HG03432 (cell line): ENCODE measurements around the gene RAP1A.
"Not testable (repeated sequence)": the region's sequence is repeated elsewhere in the genome, so short reads cannot be mapped to it uniquely, and the experiment has no call there.

Source experiments
- ATAC-seq: cut with Tn5 transposase; IDR thresholded peaks from one replicate; pipeline ENCODE4 v1.9.1; 2021; ENCODE audit warnings: mild to moderate bottlenecking, moderate library complexity; ENCODE audit not compliant: unreplicated experiment

Gene RAP1A

GRCh38 chr1:111660204-111661150, 40.9 kb downstream of the RAP1A start:
- no peak for ATAC-seq

- ATAC-seq, result no peak
Observed at GRCh38 chr1:111664652-111665051, 45.1 kb downstream of the RAP1A start.

- no peak for ATAC-seq
Observed at GRCh38 chr1:111665497-111665896, 45.9 kb downstream of the RAP1A start.

DNA sequence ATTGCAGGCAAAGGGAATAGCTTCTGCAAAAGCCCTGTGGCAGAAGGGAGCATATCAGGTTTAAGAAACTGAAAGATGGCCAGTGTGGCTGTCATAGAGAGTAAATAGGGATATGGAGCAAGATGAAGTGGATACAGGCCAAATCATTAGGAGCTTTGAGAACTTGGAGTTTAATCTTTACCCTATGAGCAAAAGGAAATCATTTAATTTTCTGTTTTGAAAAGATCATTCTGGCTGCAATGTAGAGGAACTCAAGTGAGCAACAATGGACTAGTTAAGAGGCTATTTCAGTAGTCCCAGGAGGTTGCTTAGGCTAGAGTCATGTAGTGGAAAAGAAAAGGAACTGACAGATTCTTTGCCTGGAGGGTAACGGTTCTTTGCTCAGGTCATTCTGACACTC, 47.2 kb downstream of the RAP1A start:
- no peak for ATAC-seq

DNA sequence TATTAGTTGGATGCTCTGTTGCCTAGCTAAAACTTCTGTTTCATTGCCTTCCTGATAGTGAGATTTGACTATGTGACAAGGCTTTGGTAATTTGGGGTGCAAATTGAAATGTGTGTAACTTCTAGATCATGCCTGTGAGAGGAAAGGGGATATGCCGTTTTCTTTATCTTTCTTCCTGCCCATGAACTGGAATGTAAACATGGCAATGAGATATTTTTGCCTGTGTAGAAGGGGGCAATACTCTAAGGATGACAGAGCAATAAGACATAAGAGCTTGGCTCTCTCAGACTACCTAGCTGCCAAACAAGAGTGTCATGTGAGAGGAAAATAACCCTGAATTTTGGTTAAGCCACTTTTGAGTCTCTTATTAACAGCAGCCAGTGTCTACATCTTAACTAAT, 49.7 kb downstream of the RAP1A start:
- ATAC-seq, result no peak

DNA sequence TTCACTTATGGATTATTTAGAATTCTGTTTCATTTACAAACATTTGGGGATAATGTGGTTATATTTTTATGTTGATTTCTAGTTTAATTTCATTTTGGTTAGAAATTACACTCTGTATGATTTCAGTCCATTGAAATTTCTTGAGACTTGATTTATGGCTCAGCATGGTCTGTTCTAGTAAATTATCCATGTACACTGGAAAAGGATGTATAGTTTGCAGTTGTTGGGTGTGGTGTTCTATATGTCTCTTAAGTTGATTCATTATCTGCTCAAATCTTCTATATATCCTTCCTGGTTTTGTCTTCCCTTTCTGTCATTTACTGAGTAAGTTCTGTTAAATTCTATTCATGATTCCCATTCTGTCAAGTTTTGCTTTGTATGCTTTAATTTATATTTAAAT, 52.3 kb downstream of the RAP1A start:
- ATAC-seq, result no peak

DNA sequence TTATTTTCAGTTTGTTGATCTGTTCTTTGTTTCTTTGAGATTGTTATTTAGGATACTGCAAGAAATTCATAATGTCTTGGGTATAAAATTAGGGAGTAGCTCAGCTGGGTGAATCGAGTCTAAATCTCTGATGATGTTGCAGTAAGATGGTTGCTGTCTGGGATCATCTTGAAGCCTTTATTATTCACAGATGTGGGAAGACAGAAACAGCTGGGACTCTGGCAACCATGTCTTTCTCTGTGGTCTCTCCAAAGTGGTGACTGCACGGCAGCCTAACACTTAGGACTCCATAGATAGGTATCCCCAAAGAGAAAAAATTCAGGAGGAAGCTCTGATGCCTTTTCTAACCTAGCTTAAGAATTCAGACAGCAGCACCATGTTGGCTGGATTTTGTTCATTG, 52.7 kb downstream of the RAP1A start:
- ATAC-seq, result no peak

DNA sequence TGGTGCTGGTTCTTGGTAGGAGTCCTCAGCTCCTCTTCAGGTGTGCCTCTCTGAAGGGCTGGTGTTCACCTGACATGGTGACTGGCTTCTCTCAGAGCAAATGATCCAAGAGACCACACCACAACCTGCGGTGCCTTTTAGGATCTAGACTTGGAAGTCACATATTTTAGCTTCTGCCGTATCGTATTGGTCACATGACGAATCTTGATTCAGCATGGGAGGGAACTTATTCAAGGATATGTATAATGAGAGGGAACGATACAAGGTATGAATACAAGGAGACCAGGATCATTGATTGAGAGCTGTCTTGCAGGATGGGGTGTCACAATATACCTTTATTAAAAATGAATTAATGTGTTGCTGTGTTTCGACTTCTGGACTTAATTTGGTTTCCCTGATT, 58.0 kb downstream of the RAP1A start:
- ATAC-seq, result no peak

- ATAC-seq, result no peak
Observed at GRCh38 chr1:111679541-111679940, 60.0 kb downstream of the RAP1A start.

DNA sequence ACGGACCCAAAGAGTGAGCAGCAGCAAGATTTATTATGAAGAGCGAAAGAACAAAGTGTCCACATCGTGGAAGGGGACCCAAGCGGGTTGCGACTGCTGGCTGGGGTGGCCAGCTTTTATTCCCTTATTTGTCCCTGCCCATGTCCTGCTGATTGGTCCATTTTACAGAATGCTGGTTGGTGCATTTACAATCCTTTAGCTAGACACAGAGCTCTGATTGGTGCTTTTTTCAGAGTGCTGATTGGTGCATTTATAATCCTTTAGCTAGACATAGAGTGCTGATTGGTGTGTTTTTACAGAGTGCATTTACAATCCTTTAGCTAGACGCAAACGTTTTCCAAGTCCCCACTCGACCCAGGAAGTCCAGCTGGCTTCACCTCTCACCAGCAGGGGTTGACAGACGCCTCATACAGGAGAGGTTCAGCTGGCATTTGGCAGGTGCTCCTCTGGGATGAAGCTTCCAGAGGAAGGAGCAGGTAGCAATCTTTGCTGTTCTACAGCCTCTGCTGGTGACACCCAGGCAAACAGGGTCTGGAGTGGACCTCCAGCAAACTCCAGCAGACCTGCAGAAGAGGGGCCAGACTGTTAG, 60.7 kb downstream of the RAP1A start:
- ATAC-seq, result not testable (repeated sequence)

- not testable (repeated sequence) for ATAC-seq
Observed at GRCh38 chr1:111685293-111686153, 65.9 kb downstream of the RAP1A start.

GRCh38 chr1:111690306-111690617, 70.7 kb downstream of the RAP1A start:
- no peak for ATAC-seq

GRCh38 chr1:111691886-111692285, 72.3 kb downstream of the RAP1A start:
- ATAC-seq, result no peak

GRCh38 chr1:111695801-111696200, 76.2 kb downstream of the RAP1A start:
- ATAC-seq, result no peak

GRCh38 chr1:111696330-111696729, 76.7 kb downstream of the RAP1A start:
- ATAC-seq, result no peak

DNA sequence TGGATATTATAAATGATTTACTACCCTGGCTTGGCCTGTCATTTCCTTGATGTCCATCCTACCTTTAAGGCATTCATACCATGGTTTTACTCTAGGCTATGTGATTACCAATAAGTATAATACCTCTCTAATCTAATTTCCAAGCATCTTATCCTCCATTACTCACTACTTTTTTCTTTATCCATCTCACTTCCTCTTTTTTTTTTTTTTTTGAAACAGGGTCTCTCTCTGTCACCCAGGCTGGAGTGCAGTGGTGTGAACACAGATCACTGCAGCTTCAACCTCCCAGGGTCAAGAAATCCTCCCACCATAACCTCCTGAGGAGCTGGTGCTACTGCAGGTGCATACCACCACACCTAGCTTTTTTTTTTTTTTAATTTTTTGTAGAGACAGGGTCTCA, 79.7 kb downstream of the RAP1A start:
- no peak for ATAC-seq

GRCh38 chr1:111702504-111703050, 83.0 kb downstream of the RAP1A start:
- no peak for ATAC-seq

DNA sequence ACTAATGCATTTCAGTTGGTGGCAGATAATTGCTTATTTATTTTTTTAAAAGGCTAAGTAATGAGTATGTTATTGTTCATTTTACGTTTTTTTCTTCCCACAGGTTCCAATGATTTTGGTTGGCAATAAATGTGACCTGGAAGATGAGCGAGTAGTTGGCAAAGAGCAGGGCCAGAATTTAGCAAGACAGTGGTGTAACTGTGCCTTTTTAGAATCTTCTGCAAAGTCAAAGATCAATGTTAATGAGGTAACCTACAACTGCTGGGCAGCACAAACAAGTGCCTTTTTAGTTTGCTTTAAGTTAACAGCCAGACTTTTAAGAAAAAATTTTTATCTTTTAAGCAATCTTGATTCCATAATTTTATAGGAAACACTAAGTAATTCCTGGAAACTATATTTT, 84.7 kb downstream of the RAP1A start:
- ATAC-seq, result no peak

GRCh38 chr1:111704776-111705175, 85.2 kb downstream of the RAP1A start:
- ATAC-seq, result no peak

- no peak for ATAC-seq
Observed at GRCh38 chr1:111705841-111706240, 86.3 kb downstream of the RAP1A start.

DNA sequence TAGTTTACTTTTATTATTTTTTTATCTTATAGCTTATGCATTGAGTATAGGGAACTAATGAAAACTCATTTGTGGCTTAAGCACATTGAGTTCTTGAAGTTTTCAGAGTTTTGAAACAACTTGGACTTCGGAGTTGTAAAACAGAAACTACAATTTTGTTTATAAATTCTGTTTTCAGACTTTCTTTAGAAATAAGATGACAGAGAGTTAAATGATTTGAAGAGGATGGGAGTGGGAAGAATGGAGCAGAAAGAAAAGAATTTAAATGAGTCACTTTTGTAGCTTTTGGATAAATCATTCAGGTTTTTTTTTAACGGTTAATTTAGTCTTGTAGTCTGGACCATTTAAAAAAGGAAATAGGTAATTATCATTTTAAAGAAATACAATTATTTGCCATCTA, 87.3 kb downstream of the RAP1A start:
- no peak for ATAC-seq
